ENCODE measurements around the gene TFF3. TPM values are rescaled to one million over a fixed set of nuclear protein-coding genes. Genes with fewer than 3 reads are reported as not detected.

The TFF3 gene
- total RNA-seq, 2 donors from 2014 or later: 5.5 TPM; not detected in 1

DNA sequence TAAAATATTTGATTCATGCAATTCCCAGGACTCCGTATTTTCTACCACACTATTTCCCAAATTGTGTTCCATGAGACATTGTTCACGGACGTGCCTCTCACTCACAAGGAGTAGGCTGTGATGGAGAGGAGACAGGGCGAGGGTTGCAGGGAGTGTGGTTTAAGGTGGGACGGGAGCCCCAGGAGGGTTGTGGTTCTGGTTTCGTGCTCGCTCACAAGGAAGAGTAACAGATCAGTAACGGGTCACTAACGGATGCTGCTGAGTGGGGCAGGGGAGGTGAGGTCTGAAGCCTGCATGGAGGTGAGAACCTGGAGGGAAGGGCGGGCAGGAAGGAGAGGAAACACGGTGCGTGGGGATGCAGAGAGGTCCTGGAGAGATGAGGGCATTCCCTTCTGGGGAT is 28.8 kb downstream of the TFF3 start:
- Mint-ChIP-seq H3K27me3 (ENCODE audit: insufficient read depth) (peaks cover 3% of the 10 kb centered on the region), H3K9me3 (peaks cover 7% of the 10 kb centered on the region), H3K4me3 (no peak overlapping the region), H3K27ac (no peak overlapping the region), H3K4me1 (no peaks in the 10 kb centered on the region), H3K36me3 (ENCODE audit: low read depth) (peaks cover 13% of the 10 kb centered on the region)
- no peak for TF ChIP-seq CTCF (conservative IDR thresholded peaks at IDR 0.05)
- WGBS, 2 experiments (ENCODE audit: insufficient coverage in 1 of 2, insufficient read length in 1 of 2): 91 to 96% methylated on average over 7 to 12 of the region's 12 CpGs
- H3K4me3 ChIP-seq (ENCODE audit: low read length): no peak overlapping the region
- H3K36me3 ChIP-seq (ENCODE audit: control insufficient read depth, insufficient read depth, low read length): no peaks in the 10 kb centered on the region
- H3K27ac ChIP-seq (ENCODE audit: low read depth, low read length): no peak overlapping the region
- no peak for DNase-seq
- H3K27me3 ChIP-seq (ENCODE audit: control insufficient read depth, insufficient read depth, low read length, poor library complexity, severe bottlenecking): no peaks in the 10 kb centered on the region
- no peak overlapping the region for H3K9ac ChIP-seq (ENCODE audit: extremely low read depth, low read length, poor library complexity, severe bottlenecking)
- H3K4me1 ChIP-seq (ENCODE audit: control insufficient read depth, insufficient read depth, low read length): no peaks in the 10 kb centered on the region
- peaks cover 6% of the 10 kb centered on the region for H3K9me3 ChIP-seq (ENCODE audit: control insufficient read depth, low read length)

DNA sequence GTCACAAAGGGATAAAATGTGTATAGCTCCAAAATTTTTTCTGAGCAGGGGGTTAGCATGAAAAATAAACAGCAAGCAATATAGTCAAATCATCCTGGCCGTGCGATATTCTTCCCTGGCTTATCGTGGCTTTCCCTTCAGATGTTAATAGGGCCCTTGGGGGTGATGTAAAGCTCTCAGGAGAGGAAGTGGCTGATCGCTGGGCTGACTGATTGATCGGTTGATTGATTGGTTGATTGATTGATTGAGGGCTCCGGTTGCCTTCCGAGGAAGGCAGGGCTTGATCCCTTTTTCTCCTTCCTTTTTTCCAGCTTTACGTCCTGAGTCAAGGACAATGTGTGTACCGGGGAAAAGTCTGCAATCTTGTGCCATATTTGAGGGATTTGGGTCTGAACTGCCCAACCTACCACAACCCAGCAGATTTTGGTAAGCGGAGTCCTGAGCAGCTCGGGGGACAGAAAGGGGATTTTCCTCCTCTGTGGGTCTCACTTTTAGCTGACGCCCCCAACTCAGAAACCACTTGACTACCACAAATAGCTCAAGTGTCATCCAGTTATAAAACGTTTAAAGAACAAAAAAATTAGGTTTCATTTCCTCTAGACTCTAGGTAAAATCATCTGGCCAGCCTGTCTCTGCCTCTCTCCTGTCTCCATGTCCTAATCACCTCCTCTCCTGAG is 29.5 kb downstream of the TFF3 start:
- DNase-seq: no peak
- H3K9me3 ChIP-seq (ENCODE audit: control insufficient read depth, low read length): peaks cover 6% of the 10 kb centered on the region
- H3K9ac ChIP-seq (ENCODE audit: extremely low read depth, low read length, poor library complexity, severe bottlenecking): no peak overlapping the region
- TF ChIP-seq CTCF (conservative IDR thresholded peaks at IDR 0.05): no peak
- no peak overlapping the region for H3K4me3 ChIP-seq (ENCODE audit: low read length)
- Mint-ChIP-seq H3K9me3 (peaks cover 7% of the 10 kb centered on the region), H3K36me3 (ENCODE audit: low read depth) (peaks cover 13% of the 10 kb centered on the region), H3K4me3 (no peak overlapping the region), H3K27ac (no peak overlapping the region), H3K4me1 (no peaks in the 10 kb centered on the region), H3K27me3 (ENCODE audit: insufficient read depth) (peaks cover 3% of the 10 kb centered on the region)
- 87 to 89% methylated on average over 9 to 12 of the region's 13 CpGs for WGBS, 2 experiments (ENCODE audit: insufficient coverage in 1 of 2, insufficient read length in 1 of 2)
- no peaks in the 10 kb centered on the region for H3K36me3 ChIP-seq (ENCODE audit: control insufficient read depth, insufficient read depth, low read length)
- H3K27me3 ChIP-seq (ENCODE audit: control insufficient read depth, insufficient read depth, low read length, poor library complexity, severe bottlenecking): no peaks in the 10 kb centered on the region
- no peaks in the 10 kb centered on the region for H3K4me1 ChIP-seq (ENCODE audit: control insufficient read depth, insufficient read depth, low read length)
- H3K27ac ChIP-seq (ENCODE audit: low read depth, low read length): no peak overlapping the region

DNA sequence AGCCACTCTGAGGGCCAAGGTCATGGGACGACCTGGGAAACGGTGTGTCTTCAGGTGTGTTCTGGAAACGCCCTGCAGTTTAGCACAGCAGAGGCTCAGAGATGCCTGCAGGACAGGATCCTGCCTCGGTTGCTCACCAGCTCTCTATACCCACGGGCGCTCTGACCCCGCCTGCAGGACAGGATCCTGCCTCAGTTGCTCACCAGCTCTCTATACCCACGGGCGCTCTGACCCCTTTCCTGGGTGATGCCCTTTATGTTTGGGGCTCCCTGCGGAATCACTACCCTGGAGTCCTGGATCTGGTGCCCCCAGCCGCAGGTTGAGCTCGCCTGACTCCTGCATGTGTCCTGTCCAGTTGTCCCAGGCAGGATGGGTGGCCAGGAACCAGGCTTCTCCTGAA is 32.5 kb downstream of the TFF3 start:
- Histone ChIP-seq H3K27me3 (ENCODE audit: control insufficient read depth, insufficient read depth, low read length, poor library complexity, severe bottlenecking) (no peaks in the 10 kb centered on the region), H3K9me3 (ENCODE audit: control insufficient read depth, low read length) (no peaks in the 10 kb centered on the region), H3K9ac (ENCODE audit: extremely low read depth, low read length, poor library complexity, severe bottlenecking) (no peak overlapping the region), H3K36me3 (ENCODE audit: control insufficient read depth, insufficient read depth, low read length) (no peaks in the 10 kb centered on the region), H3K27ac (ENCODE audit: low read depth, low read length) (no peak overlapping the region), H3K4me3 (ENCODE audit: low read length) (no peak overlapping the region), H3K4me1 (ENCODE audit: control insufficient read depth, insufficient read depth, low read length) (no peaks in the 10 kb centered on the region)
- Mint-ChIP-seq H3K27ac (no peak overlapping the region), H3K9me3 (no peaks in the 10 kb centered on the region), H3K27me3 (ENCODE audit: insufficient read depth) (peaks cover 3% of the 10 kb centered on the region), H3K36me3 (ENCODE audit: low read depth) (no peaks in the 10 kb centered on the region), H3K4me1 (peaks cover 6% of the 10 kb centered on the region), H3K4me3 (no peak overlapping the region)
- 93 to 94% methylated on average over 10 to 12 of the region's 12 CpGs for WGBS, 2 experiments (ENCODE audit: insufficient coverage in 1 of 2, insufficient read length in 1 of 2)
- no peak for TF ChIP-seq CTCF (conservative IDR thresholded peaks at IDR 0.05)
- no peak for DNase-seq
